GM12878 (cell line): ENCODE data around the gene FBXL16.

Source experiments
- POLR2A ChIP-seq: IDR thresholded peaks from 2 replicates; pipeline ENCODE4 v1.6.1; 2011; ENCODE audit warnings: low read depth, mild to moderate bottlenecking, low read length
- RAD21 ChIP-seq: IDR thresholded peaks from 2 replicates; pipeline ENCODE4 v1.6.1; 2011; ENCODE audit warnings: mild to moderate bottlenecking, low read depth, low read length, moderate library complexity; ENCODE audit not compliant: insufficient read depth

DNA sequence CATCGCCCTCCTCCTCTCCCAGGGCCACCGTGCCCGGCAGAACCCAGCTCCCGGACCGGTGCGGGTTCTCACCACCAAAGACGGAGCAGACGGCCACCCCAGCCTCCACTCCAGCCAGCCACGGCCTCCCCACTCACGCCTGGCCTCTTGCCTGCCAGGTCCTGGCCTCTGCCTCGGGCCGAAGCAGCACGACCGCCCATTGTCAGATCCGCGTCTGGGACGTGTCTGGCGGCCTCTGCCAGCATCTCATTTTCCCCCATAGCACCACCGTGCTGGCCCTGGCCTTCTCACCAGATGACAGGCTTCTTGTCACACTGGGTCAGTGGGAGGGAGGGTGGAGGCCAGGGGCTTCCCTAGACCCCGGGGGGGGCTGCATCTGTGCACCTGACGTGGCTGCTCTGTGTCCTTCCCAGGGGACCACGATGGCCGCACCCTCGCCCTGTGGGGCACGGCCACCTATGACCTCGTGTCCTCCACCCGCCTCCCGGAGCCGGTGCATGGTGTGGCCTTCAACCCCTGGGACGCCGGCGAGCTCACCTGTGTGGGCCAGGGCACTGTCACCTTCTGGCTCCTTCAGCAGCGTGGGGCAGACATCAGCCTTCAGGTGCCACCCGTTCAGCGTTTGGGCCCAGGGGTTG, 44.3 kb downstream of the FBXL16 start:
- no peak for TF ChIP-seq RAD21
- no peak for TF ChIP-seq POLR2A
